GM19372 (cell line): ENCODE measurements around the gene OLFML2A.
"Not testable (repeated sequence)": the region's sequence is repeated elsewhere in the genome, so short reads cannot be mapped to it uniquely, and the experiment has no call there.

Experiments used
- ATAC-seq: cut with Tn5 transposase; IDR thresholded peaks from one replicate; pipeline ENCODE4 v1.9.1; 2021; ENCODE audit warnings: mild to moderate bottlenecking, low read depth, moderate library complexity; ENCODE audit not compliant: unreplicated experiment

The OLFML2A gene

DNA sequence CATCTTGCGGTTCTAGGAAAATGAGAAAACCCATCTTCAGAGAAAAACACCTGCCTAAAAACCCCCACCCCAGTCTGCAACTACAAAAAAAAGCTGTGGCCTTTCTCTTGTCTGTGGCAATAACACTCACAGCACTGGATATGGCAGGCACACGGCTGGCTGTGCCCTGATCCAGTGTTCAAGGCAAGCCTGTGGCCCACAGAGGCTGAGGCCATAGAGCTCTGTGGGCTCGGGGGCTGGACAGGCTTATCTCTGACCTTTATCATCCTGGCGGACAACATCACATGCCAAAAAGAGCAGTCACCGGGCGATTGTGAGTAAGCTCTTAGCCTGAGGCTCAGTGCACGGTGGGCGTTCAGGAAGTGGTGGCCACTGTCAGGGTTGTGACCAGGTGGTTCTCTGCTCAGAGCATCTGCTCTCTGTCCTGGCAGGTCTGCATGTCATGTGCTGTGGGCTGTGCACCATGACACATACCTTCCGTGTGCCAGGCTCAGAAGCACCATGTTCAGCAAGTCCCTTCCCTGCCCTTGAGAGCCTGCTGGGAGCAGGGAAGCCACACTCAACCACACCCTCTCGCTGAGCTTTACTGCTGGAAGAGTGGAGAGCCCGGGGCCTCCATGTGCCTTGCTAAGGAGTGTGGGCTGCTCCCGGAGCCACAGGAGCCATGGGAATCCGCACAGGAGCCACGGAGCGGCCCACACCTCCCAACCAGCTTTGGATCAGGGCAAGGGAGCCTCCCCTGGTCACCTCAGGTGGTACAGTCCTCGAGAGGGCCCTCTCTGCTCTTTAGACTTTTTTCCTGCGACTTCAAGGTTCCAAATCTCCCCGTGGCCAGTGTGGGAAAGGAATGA is 41.7 kb downstream of the OLFML2A start:
- ATAC-seq = no peak

DNA sequence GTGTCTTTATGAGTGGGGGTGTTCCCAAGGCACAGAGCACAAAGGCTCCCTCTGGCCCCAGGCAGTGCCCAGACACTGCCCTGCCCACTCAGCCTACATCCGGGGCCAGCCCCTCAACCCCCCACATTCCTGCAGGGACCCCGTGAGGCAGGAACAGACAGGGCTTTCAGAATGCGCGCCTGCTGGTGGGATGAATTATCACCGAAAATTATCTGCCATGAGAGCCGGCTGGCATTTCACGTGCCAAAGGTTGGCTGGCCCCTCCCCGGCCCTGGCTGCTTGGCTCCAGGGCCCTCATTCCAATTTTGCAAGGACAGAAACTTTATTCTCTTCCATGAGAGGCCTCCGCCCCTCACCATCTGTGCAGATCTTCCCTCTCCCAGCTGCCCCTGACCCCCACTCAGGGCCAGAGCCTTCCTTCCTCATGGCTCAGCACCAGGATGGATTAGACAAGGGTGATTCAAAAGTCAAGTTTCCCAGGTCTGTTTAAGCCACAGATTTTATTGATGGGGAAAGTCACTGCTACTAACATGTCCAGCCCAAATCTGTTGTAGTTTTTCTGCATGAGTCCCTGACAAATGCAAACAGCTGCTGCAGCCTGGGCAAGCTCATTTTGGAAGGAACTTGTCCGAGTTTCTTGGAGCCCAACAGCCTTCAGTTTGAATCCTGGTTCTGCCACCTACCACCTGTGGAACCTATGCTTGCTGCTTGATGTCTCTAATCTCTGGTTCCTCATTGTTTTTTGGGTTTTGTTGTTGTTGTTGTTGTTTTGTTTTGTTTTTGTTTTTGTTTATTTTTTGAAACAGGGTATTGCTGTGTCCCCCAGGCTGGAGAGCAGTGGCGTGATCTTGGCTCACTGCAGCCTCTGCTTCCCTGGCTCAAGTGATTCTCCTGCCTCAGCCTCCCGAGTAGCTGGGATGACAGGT is 44.0 kb downstream of the OLFML2A start:
- no peak for ATAC-seq

DNA sequence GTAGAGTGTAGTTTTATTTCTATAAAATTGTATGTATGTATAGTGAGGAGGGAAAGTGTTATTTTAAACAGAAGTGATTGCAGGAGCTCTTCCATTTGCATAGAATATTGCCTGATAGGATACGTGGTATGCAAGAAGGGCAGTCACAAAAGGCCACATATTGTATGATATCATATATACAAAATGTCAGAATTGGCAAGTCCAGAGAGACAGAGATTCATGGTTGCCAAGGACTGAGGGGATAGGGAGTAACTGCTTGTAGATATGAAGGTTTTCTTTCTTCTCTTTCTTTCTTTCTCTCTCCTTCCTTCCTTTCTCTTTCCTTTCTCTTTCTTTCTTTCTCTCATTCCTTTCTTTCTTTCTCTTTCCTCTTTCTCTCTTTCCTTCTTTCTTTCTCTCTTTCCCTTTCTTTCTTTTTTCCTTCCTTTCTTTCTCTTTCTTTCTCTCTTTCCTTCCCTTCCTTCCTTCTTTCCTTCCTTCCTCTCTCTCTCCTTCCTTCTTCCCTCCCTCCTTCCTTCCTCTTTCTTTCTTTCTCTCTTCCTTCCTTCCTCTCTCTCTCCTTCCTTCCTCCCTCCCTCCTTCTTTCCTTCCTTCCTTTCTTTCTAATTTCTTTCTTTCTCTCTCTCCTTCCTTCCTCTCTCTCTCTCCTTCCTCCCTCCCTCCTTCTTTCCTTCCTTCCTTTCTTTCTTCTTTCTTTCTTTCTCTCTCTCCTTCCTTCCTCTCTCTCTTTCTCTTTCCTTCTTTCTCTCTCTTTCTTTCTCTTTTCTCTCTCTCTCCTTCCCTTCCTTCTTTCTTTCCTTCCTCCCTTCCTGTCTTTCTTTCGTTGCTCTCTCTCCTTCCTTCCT is 51.8 kb downstream of the OLFML2A start:
- ATAC-seq = no peak

DNA sequence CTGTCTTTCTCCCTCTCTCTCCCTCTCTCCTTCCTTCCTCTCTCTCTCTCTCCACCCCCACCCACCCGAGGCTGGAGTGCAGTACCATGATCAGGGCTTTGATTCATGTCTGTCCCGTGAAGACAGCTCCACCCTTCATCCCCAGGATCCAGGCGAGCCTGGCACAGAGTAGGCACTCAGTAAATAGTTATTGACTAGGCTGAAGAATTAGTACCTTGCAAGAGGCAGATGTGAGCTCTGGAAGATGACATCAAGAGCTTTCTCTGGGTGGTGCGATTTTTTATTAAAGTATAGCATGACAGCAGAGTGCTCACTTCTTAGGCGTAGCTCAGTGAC is 52.4 kb downstream of the OLFML2A start:
- ATAC-seq = no peak

DNA sequence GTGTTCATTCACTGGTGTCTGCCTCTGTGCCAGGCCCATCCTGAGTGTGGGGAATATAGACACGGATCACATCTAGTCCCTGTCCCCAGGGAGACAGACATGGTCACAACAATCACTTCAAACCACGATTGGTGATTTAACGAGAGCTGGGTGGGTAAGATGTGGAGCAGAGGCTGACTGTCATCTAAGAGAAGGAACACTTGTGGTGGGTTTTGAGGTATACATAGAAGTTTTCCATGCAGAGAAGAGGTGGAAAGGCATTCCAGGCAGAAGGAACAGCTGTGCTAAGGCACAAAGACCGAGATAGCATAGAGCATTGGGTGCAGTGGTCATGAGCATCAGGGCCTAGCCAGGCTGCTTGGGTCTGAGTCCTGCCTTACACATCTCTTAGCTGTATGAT is 53.7 kb downstream of the OLFML2A start:
- ATAC-seq = no peak

DNA sequence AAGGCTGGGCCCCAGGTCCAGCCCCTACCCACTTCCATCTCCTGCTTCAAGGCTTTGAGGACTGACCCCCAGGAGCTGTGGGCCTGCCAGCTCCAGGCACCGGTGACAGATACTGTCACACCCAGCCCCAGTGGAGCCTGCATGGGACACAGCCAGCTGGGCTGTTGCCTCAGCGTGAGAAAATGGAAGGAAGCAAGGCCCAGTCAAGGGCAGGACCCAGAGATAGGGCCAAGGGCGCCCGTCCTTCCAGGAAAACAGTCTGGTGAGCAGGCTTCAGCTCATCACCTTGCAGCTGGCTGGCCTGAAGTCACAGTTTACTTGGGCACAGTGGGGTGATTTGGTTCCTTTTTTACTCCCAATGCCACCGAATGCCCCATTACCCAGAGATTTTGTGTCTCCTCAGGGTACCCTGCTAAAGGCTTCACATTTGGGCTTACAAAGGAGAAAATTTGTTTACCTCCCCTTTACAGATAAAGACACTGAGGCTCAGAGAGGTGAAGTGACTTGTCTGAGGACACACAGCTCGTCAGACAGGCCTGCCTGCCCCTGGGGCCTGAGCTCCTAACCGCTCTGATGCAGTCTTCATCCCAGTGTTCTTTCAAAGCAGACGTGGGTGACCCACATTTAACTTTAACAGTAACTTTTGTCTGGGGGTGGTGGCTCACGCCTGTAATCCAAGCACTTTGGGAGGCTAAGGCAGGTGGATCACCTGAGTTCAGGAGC is 54.9 kb downstream of the OLFML2A start:
- no peak for ATAC-seq

DNA sequence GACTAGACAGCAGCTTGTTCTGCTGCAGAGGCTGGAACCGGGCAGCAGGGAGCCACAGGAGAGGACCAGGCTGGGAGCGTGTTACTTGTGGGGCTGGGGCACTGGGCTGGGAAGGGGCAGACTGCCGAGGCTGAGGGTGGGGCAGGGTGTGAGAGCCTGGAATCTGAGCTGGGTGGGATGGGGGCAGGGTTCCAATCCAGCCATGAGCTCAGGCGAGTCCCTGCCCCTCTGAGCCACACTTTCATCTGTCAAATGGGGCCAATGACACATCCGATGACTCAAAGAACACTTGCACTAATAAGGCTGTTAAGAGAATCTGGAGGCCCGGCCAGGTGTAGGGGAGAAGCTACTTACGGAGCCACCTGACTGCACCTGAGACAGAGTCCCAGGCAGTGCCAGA is 57.7 kb downstream of the OLFML2A start:
- no peak for ATAC-seq

DNA sequence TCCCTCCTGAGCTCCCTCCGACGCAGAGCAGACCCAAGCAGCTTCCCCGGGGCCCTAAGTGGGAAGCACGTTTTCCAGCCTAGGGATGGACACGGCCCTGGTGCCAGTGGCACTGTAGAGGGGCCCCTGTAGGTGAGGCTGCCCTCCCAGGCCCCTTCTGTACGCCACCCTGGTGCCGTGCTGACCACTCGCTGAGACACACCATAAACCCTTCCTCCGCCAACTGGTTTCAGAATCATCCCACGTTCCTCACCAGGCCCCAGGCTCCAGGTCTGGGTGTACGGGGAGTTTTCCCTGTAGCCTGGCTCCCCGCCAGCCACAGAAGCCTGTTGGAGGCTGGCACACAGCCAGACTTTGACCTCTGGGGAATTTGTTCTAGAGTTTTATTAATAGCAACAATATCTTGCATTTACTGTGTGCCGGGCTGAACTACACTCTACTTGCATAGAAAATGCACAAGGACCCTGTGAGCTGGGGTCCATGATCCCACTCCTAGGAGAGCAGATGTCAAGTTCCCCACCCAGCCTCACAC is 58.2 kb downstream of the OLFML2A start:
- no peak for ATAC-seq

DNA sequence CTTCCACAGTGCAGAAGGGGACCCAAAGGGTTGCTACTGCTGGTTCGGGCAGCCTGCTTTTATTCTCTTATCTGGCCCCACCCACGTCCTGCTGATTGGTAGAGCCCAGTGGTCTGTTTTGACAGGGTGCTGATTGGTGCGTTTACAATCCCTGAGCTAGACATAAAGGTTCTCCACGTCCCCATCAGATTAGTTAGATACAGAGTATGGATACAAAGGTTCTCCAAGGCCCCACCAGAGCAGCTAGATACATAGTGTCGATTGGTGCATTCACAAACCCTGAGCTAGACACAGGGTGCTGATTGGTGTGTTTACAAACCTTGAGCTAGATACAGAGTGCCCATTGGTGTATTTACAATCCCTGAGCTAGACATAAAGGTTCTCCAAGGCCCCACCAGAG is 61.2 kb downstream of the OLFML2A start:
- ATAC-seq = not testable (repeated sequence)

DNA sequence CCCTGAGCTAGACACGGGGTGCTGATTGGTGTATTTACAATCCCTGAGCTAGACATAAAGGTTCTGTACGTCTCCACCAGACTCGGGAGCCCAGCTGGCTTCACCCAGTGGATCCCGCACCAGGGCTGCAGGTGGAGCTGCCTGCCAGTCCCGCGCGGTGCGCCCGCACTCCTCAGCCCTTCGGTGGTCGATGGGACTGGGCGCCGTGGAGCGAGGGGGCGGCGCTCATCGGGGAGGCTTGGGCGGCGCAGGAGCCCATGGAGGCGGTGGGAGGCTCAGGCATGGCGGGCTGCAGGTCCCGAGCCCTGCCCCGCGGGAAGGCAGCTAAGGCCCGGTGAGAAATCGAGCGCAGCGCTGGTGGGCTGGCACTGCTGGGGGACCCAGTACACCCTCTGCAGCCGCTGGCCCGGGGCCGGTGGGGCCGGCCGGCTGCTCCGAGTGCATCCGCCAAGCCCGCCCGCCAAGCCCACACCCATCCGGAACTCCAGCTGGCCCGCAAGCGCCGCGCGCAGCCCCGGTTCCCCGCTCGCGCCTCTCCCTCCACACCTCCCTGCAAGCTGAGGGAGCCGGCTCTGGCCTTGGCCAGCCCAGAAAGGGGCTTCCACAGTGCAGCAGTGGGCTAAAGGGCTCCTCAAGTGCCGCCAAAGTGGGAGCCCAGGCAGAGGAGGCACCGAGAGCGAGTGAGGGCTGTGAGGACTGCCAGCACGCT is 61.8 kb downstream of the OLFML2A start:
- not testable (repeated sequence) for ATAC-seq

DNA sequence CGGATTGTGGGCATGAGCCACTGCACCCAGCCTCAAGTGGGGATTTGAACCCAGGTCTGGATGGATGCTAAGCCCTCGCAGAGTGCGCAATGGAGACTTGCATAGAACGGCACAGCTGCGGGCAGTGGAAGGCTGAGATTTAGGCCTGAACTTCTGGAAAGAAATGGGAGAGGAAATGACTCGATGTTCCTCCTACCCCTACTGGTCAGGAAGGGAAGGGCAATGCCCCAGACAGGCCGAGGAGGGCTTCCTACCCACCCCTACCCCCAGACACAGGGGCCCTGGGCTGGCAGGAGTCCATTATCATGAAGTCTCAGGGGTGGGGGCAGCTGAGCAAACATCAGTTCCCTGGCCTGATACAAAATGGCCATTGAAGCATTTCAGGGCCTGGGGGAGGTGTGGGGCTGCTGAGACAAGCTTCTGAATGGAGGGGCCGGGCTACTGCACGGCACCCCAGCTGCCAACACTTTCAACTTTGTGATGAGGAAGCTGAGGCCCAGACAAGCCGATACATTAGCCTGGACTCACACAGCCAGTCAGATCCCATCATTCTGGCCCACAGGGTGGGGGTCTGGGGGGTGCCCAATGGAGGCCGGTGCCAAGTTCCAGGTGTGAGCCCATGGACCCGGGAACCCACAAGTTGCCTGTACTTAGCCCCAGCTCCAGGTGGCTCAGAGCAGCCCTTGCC is 62.8 kb downstream of the OLFML2A start:
- no peak for ATAC-seq

DNA sequence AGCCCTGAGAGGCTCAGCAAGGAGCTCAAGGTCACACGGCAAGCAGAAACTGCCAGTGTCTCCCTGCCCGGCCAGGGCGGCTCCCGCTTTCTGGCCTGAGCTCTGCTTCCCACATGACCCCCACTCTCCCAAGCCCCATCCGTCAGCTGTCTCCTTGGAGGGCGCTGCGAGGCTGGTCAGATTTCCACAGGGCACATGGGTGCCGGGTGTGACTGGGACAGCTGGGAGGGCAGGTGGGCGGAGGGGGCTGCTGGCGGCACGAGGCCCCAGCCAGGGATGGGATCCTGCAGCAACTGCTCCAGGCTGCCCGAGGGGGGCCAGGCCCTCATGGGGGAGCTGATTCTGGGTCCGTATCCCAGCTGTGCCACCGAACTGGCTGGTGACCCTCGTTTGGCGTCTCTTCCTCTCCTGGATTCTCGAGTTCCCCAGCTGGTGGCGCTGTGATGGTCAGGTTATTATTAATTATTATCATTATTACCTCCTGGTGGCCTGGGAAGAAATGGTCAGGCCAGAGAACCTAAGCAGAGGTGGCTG is 63.4 kb downstream of the OLFML2A start:
- no peak for ATAC-seq

DNA sequence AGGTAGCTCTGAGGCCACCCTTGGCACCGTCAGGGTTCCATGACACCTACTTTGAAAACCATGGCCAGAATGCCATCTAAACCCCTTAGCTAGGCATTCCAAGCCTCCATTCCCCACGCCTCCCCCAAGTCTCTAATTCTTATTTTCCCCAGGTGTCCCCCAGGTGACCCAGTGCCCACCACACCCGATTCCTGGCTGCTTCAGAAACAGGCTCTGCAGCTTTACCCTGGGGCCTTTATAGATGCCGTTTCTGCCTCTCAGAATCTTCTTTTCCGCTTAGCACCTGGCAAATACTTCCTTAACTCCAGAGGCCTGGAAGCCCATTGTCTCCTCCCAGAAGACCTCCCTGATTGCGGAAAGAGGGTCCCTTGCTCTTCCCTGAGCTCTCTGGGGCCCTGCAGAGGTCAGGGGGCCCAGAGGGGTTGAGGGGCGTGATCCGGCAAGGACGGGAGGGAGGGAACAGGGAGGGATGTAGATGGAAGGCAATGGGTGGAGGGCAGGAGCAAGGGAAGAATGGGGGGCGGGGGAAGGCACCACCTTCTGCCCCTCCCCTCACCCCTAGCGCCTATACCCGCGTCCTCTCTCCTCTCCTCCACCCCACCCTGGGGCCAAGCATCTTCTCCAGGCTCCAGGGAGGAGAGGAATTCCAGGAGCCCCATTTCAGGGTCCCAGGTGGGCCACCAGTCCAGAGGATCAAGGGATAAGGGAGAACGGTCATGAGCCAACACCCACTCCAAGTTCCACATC is 64.3 kb downstream of the OLFML2A start:
- no peak for ATAC-seq

DNA sequence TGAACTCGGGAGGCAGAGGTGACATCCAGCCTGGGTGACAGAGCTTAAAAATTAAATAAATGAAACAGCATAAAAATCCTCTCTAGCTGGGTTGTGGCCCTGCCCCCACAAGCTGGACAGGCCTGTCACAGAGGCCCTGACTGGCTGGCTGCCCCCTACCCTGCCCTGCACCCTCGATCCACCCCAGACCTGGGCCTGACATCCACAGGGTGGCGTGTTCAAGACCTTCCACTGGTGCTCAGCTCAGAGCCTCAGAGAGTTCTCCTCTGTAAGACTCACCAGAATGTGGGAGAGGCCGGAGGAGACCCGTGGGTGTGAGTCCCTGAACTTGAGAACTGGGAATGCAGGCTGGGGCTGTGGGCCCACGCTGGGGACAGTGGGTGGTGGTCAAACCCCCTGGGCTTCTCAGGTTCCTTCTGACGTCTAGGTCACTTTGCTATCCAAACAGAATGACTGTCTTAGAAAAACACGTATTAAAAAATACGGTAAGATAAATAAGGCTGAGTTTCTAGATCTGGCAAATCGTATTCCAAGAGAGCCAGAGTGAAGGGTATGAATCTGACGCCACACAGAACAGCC is 66.6 kb downstream of the OLFML2A start:
- ATAC-seq = no peak

DNA sequence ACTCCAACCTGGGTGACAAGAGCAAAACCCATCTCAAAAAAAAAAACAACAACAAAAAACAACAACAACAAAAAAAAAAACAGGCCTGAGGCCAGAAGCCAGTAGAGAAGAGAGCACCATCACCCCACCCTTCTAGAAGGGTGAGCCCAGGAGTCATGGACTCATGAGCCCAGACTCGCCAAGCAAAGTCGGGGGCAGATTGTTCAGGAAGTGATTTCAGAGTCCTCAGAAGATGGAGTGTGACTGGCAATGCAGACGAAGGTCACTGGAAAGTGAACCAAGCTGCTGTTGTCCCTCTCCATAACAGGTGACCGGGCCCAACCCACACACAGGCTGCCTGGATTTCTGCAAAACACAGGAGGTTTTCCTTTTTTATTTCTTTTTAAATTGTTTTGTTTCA is 67.4 kb downstream of the OLFML2A start:
- no peak for ATAC-seq

DNA sequence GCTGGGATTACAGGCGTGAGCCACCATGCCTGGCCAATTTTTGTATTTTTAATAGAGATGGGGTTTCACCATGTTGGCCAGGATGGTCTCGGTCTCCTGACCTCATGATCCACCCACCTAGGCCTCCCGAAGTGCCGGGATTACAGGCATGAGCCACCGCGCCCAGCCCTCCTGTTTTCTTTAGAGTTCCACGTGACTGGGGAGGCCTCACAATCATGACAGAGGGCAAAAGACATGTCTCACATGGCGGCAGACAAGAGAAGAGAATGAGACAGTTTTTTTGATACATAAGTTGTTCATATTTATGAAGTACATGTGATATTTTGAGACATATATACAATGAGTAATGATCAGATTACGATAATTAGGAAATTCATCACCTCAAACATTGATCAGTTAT is 69.5 kb downstream of the OLFML2A start:
- not testable (repeated sequence) for ATAC-seq

DNA sequence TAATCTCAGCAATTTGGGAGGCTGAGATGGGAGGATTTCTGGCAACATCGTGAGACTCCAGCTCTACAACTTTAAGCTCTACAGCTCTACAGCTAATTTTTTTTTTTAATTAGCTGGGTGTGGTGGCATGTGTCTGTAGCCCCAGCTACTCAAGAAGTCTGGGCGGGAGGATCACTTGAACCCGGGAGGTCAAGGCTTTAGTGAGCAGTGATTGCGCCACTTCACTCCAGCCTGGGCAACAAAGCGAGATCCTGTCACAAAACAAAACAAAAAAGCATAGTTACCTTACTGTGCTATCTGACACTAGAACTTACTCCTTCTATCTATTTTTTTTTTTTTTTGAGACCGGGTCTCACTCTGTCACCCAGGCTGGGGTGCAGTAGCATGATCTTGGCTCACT is 70.0 kb downstream of the OLFML2A start:
- ATAC-seq = no peak
